ENCODE data around the gene PLA2G5. TPM values are rescaled to one million over a fixed set of nuclear protein-coding genes. Genes with fewer than 3 reads are reported as not detected.

Gene PLA2G5
- total RNA-seq, 1 experiment from 2014 or later: not detected

DNA sequence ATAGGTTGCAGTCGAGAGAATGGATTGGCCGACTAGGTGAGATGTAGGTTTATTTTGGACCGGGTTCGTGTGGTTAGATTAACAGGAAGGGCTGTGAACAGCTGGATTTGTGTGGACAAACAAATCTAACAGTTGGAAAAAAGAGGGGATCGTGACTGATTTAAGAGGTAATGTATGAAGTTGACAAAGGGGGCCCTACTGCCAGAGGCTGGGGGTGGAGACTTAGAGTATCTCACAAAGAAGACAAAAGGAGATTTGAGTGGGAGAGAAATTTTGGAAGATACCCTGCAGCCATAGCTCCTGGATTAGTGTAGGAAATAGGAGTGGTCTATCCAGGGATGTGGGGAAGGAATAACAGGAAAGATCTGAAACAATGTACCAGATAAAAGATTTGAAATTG lies 38.8 kb upstream of the PLA2G5 start:
- intact Hi-C loops (cut with micrococcal nuclease; ENCODE audit: unreplicated experiment): no loop called here
- no peak overlapping the region for H3K4me3 Mint-ChIP-seq (ENCODE audit: low read depth, unreplicated experiment)

DNA sequence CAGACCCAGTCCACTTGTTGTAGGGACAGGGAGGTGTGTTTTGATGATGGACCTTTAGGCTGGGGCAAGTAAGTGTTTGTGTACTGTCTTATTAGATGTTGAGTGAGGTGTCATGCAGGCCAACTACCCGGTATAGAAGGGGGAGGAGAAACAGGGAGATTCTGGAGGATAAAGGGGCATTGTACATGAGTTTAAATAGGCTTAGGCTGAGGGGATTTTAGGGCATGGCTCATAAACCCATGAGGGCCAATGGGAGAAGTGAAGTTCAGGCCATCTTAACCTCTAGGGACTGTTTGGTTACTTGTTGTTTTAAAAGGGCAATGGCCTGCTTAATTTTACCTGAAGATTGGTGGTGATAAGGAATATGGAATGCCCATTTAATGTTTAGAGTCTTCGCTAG lies 38.2 kb upstream of the PLA2G5 start:
- H3K9me3 Mint-ChIP-seq (ENCODE audit: low read depth, unreplicated experiment): peaks cover 4% of the 10 kb centered on the region
- TF ChIP-seq, protein P1, sequence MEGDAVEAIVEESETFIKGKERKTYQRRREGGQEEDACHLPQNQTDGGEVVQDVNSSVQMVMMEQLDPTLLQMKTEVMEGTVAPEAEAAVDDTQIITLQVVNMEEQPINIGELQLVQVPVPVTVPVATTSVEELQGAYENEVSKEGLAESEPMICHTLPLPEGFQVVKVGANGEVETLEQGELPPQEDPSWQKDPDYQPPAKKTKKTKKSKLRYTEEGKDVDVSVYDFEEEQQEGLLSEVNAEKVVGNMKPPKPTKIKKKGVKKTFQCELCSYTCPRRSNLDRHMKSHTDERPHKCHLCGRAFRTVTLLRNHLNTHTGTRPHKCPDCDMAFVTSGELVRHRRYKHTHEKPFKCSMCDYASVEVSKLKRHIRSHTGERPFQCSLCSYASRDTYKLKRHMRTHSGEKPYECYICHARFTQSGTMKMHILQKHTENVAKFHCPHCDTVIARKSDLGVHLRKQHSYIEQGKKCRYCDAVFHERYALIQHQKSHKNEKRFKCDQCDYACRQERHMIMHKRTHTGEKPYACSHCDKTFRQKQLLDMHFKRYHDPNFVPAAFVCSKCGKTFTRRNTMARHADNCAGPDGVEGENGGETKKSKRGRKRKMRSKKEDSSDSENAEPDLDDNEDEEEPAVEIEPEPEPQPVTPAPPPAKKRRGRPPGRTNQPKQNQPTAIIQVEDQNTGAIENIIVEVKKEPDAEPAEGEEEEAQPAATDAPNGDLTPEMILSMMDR (IDR thresholded peaks at IDR 0.05; ENCODE audit: unreplicated experiment): no peak
- peaks cover 5% of the 10 kb centered on the region for H3K27me3 Mint-ChIP-seq (ENCODE audit: unreplicated experiment)

More for the DNA sequence above, 38.8 kb upstream of the PLA2G5 start:
- CTCF ChIA-PET: interaction anchor here (0.6 kb wide), 1 partner anchor 334 kb away, joined by 8 read pairs; no protein-coding TSS in a partner anchor
- Mint-ChIP-seq H3K36me3 (ENCODE audit: insufficient read depth, unreplicated experiment) (no peaks in the 10 kb centered on the region), H3K4me1 (ENCODE audit: low read depth, unreplicated experiment) (no peaks in the 10 kb centered on the region), H3K27ac (ENCODE audit: unreplicated experiment) (no peak overlapping the region), H3K27me3 (ENCODE audit: unreplicated experiment) (no peaks in the 10 kb centered on the region), H3K9me3 (ENCODE audit: low read depth, unreplicated experiment) (peaks cover 4% of the 10 kb centered on the region)
- BruUV-seq (replicated peaks): no TSS peak
- TF ChIP-seq, protein P1 (IDR thresholded peaks at IDR 0.05; ENCODE audit: unreplicated experiment): no peak
- no peak for DNase-seq

DNA sequence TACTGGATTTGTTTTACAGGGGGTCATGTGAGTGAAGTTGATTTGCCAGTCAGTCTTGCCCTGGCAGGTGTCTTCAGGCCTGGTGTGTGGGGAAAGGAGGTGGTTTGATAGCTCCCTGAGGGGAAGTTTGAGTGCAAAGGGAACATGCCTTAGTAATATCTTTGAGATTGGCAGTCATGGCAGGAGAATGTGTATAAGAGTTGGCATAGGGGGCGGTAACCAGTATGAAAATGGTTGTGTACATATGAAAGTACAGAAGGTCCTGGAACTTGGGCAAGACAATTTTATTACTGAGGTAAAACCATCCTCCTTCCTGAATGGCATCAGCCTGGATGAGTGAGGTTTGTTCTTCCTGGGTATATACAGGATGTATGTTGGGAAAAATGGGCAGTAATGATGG lies 37.6 kb upstream of the PLA2G5 start:
- Mint-ChIP-seq H3K4me3 (ENCODE audit: low read depth, unreplicated experiment) (no peak overlapping the region), H3K4me1 (ENCODE audit: low read depth, unreplicated experiment) (no peaks in the 10 kb centered on the region), H3K9me3 (ENCODE audit: low read depth, unreplicated experiment) (peaks cover 8% of the 10 kb centered on the region), H3K27ac (ENCODE audit: unreplicated experiment) (no peak overlapping the region), H3K27me3 (ENCODE audit: unreplicated experiment) (peaks cover 11% of the 10 kb centered on the region), H3K36me3 (ENCODE audit: insufficient read depth, unreplicated experiment) (no peaks in the 10 kb centered on the region)
- CTCF ChIA-PET: interaction anchor here (0.7 kb wide), 1 partner anchor 308 kb away, joined by 4 read pairs; no protein-coding TSS in a partner anchor
- DNase-seq: no peak
- intact Hi-C loops (cut with micrococcal nuclease; ENCODE audit: unreplicated experiment): no loop called here
- BruUV-seq (replicated peaks): no TSS peak
- TF ChIP-seq, protein P1 (IDR thresholded peaks at IDR 0.05; ENCODE audit: unreplicated experiment): no peak

More for the DNA sequence above, 38.2 kb upstream of the PLA2G5 start:
- DNase-seq: no peak
- BruUV-seq (replicated peaks): no TSS peak
- H3K4me3 Mint-ChIP-seq (ENCODE audit: low read depth, unreplicated experiment): no peak overlapping the region
- CTCF ChIA-PET: no interaction called here
- no peak overlapping the region for H3K27ac Mint-ChIP-seq (ENCODE audit: unreplicated experiment)
- intact Hi-C loops (cut with micrococcal nuclease; ENCODE audit: unreplicated experiment): no loop called here
- H3K36me3 Mint-ChIP-seq (ENCODE audit: insufficient read depth, unreplicated experiment): no peaks in the 10 kb centered on the region
- H3K4me1 Mint-ChIP-seq (ENCODE audit: low read depth, unreplicated experiment): no peaks in the 10 kb centered on the region

DNA sequence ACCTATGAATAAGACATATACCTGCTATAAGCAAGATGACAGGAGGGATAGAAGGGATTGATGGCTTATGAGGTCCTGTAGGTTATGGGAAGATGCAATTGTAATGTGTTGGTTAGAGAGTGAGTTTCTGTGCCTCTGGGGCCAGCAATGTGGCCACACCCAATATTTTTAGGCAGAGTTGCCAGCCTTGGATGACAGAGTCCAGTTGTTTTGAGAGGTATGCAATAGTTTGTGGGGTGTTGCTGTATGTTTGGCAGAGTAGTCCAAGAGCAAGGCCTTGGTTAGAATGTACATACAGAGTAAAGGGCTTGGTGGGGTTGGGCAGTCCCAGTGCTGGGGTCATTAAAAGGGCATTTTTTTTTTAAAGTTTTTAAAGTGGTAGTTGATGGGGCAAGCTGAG lies 36.6 kb upstream of the PLA2G5 start:
- H3K27me3 Mint-ChIP-seq (ENCODE audit: unreplicated experiment): peaks cover 20% of the 10 kb centered on the region
- H3K9me3 Mint-ChIP-seq (ENCODE audit: low read depth, unreplicated experiment): peaks cover 8% of the 10 kb centered on the region
- TF ChIP-seq, protein P1 (IDR thresholded peaks at IDR 0.05; ENCODE audit: unreplicated experiment): no peak
- no peak overlapping the region for H3K4me3 Mint-ChIP-seq (ENCODE audit: low read depth, unreplicated experiment)
- H3K36me3 Mint-ChIP-seq (ENCODE audit: insufficient read depth, unreplicated experiment): no peaks in the 10 kb centered on the region
- intact Hi-C loops (cut with micrococcal nuclease; ENCODE audit: unreplicated experiment): no loop called here
- BruUV-seq (replicated peaks): no TSS peak
- no peak for DNase-seq
- no peak overlapping the region for H3K27ac Mint-ChIP-seq (ENCODE audit: unreplicated experiment)
- CTCF ChIA-PET: no interaction called here
- no peaks in the 10 kb centered on the region for H3K4me1 Mint-ChIP-seq (ENCODE audit: low read depth, unreplicated experiment)
